Measurements from ENCODE around the gene GNAO1.

Gene GNAO1

DNA sequence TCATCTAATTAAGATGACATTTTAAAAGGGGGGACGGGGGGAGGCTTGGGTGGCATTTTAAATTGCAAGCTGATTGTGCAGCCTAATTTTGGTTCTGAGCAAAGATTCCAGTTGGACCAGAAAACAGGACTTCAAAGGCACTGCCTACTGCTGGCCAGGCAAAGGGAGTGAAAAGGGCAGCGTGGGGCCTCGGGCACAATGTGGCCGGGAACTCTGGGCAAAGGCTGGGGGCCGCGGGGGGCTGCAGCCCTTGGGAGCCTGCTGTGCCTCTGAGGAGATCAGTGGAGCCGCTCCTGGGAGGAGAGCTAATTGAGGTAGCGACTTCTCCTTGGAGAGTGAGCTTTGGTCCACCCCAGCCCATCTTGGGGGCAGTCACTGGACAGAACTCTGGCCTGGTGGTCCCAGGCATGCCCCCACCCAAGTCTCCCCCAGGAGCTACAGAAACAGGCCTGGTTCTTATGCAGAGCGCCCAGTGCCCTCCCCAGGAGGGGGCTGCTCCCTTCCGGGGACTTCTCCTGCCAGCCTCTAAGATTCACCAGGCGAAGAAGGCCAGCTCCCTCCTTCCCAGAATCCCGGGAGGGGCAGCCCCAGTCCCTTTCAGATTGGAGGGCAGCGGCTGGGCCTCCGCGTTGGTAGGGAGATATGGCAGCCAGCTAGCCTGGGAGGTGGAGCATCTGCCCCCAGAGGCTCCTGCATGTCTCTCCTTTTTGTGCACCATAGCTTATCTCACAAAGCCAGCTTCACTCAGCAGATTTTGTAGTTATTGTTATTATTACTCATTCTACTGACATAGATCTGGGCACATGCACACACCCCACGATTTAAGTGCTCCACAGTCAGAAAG is 115.6 kb downstream of the GNAO1 start:
- no peak overlapping the region for H3K4me3 ChIP-seq (ENCODE audit: control insufficient read depth, low read depth, low read length)
- no peak for TF ChIP-seq CTCF (IDR thresholded peaks at IDR 0.05; ENCODE audit: control insufficient read depth, insufficient read depth, low read depth, low read length, missing control alignments)
- no peak for DNase-seq (ENCODE audit: low read depth)

- TF ChIP-seq CTCF (IDR thresholded peaks at IDR 0.05; ENCODE audit: control insufficient read depth, insufficient read depth, low read depth, low read length, missing control alignments): no peak
- no peak overlapping the region for H3K4me3 ChIP-seq (ENCODE audit: control insufficient read depth, low read depth, low read length)
- DNase-seq (ENCODE audit: low read depth): no peak
Measured at GRCh38 chr16:56307534-56307873, 116.2 kb downstream of the GNAO1 start.

DNA sequence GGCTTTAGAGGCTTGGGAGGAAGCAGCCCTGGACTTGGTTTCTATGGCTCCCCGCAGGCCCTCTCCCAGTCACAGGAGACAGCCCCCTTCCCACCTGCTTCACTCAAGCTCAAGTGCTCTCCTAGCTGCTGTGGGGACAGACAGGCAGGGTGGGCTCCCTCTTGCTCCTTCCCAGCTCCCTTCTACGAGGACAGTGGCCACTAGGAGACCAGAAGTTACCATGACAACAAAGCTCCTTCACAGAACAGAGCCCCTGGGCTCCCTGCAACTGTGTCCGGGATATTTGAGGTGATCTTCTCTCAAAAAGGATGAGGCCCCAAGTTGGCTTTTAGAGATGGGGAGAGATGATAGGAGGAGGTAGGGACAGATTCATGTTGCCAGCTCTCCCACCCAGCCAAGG is 117.7 kb downstream of the GNAO1 start:
- no peak overlapping the region for H3K4me3 ChIP-seq (ENCODE audit: control insufficient read depth, low read depth, low read length)
- no peak for TF ChIP-seq CTCF (IDR thresholded peaks at IDR 0.05; ENCODE audit: control insufficient read depth, insufficient read depth, low read depth, low read length, missing control alignments)
- DNase-seq (ENCODE audit: low read depth): no peak

GRCh38 chr16:56310690-56311089 is 119.4 kb downstream of the GNAO1 start:
- TF ChIP-seq CTCF (IDR thresholded peaks at IDR 0.05; ENCODE audit: control insufficient read depth, insufficient read depth, low read depth, low read length, missing control alignments): no peak
- no peak overlapping the region for H3K4me3 ChIP-seq (ENCODE audit: control insufficient read depth, low read depth, low read length)
- DNase-seq (ENCODE audit: low read depth): no peak

- H3K4me3 ChIP-seq (ENCODE audit: control insufficient read depth, low read depth, low read length): no peak overlapping the region
- DNase-seq (ENCODE audit: low read depth): no peak
- peak; percentile 6 for TF ChIP-seq CTCF (IDR thresholded peaks at IDR 0.05; ENCODE audit: control insufficient read depth, insufficient read depth, low read depth, low read length, missing control alignments)
Measured at GRCh38 chr16:56311208-56312027, 120.1 kb downstream of the GNAO1 start.

DNA sequence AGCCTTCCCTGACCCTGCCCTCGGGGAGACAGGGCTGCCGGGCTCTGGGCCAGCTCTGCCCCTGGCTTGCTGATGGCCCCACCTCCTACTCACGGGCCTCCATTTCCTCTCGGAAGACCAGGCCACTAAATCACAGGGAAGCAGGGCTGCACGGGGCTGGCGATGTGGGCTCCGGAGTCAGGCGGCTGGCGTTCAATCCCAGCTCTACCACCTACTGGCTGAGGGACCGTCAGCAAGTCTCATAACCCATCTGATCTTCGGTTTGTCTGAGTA is 120.7 kb downstream of the GNAO1 start:
- TF ChIP-seq CTCF (IDR thresholded peaks at IDR 0.05; ENCODE audit: control insufficient read depth, insufficient read depth, low read depth, low read length, missing control alignments): no peak
- H3K4me3 ChIP-seq (ENCODE audit: control insufficient read depth, low read depth, low read length): no peak overlapping the region
- no peak for DNase-seq (ENCODE audit: low read depth)
